HG03196 (cell line): ENCODE results near the gene TRIM17.

ENCODE experiments used
- ATAC-seq: cut with Tn5 transposase; IDR thresholded peaks from one replicate; pipeline ENCODE4 v1.9.1; 2021; ENCODE audit not compliant: unreplicated experiment

TRIM17 gene

DNA sequence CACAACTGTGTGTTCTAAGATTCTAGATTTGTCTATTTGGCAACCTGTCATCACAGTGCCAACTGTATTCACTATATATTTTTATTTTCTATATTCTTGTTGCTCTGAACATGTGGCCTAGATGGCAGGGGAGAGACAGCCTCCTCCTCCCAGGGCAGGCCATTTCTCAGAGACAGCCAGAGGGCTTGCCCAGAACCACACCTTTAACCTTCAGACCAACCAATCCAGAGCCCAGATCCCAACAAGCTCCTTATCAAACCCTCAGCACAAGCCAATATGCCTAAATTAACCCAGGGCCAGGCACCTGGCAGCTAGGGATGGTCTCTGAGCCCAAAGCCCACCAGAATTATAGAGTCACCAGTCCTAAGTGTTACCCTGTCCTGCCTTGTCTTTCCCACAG is 29.3 kb downstream of the TRIM17 start:
- ATAC-seq, result no peak

DNA sequence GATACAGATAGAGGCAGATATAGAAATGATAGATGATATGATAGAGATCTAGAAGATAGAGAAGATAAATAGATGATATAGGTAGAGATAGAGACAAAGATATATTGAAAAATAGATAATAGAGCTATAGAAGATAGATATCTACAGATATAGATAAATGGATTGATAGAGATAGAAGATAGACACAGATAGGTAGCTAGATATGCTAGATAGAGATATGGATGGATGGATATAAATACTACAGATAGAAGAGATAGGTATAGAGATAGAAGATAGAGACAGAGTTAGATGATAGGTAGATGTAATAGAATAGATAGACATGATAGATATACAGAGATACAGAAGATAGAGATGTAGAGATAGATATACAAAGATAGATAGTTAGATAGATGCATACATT is 31.4 kb downstream of the TRIM17 start:
- ATAC-seq, result no peak

DNA sequence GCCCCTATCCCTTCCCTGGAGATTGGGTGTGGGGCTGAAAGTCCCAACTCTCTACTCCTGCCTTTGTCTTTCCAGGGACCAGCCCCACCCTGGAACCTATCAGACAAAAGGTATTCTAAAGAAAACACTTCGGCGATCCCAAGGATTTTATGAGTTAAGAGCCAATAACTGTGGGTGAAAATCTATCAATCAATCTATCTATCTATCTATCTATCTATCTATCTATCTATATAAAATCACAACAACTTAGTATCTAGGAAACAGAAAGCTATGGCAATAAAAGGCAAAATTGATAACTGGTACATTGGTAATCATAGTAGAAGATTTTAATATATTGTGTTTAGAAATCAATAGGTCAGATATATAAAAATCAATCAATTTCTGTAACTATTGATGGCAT is 32.9 kb downstream of the TRIM17 start:
- no peak for ATAC-seq

DNA sequence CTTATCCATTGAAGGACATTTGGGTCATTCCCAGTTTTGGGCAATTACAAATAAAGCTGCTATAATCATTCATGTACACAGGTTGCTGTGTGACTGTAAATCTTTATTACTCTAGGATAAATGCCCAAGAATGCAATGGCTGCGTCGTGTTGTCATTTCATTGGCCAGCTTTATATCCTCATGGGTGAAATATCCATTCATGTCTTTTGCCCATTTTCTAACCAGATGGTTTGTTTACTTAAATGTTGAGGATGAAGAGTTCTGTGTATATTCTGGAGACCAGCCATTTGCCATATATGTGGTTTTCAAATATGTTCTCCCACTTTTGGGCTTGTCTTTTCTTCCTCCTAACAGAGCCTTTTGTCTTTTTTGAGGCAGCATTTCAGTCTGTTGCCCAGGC is 35.3 kb downstream of the TRIM17 start:
- no peak for ATAC-seq

DNA sequence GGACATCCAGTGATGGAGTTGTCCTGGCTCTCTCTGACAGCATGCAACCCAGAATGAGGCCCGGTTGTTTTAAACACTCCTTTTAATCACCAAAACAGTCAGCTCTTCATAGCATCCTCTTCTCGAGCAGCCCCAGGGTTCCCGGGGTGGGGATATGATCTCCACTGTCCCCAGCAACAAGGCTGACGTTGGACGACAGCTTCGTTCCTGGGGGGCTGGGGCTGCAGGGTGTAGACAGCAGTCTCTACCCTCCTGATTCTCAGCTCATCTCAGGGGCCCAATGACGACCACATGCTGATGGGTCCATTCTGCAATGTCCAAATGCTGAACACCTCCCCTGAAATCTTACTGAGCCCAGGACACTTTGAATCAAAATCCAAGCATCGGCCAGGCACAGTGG is 37.0 kb downstream of the TRIM17 start:
- no peak for ATAC-seq

DNA sequence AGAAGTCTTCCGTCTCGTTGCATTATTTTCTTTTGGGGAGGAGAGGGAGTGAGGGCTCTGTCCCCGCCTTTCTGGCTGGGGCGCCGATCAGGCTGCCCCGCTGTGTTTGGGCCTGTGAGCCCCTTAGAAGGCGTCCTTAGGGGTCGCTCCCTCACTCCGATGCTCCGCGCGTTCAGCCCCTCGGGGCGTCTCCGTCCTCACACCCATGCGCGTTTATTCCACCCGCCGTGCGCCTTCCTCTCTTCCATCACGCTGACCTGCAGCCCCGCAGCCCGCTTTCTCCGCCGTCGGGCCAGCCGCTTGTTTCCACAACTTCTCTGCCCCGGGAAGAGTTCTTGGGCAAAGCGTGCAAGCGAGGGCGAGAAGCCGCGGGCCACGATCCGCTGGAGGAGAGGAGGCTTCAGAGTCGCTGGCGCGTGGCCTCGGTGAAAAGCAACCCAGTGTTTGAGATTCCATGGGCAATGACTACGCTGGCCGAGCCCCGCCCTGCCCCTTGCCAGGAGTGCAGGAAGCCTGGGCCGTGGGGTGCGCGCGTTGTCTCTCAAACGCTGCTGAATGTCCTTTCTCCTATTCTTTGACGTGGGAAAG is 37.7 kb downstream of the TRIM17 start:
- no peak for ATAC-seq

DNA sequence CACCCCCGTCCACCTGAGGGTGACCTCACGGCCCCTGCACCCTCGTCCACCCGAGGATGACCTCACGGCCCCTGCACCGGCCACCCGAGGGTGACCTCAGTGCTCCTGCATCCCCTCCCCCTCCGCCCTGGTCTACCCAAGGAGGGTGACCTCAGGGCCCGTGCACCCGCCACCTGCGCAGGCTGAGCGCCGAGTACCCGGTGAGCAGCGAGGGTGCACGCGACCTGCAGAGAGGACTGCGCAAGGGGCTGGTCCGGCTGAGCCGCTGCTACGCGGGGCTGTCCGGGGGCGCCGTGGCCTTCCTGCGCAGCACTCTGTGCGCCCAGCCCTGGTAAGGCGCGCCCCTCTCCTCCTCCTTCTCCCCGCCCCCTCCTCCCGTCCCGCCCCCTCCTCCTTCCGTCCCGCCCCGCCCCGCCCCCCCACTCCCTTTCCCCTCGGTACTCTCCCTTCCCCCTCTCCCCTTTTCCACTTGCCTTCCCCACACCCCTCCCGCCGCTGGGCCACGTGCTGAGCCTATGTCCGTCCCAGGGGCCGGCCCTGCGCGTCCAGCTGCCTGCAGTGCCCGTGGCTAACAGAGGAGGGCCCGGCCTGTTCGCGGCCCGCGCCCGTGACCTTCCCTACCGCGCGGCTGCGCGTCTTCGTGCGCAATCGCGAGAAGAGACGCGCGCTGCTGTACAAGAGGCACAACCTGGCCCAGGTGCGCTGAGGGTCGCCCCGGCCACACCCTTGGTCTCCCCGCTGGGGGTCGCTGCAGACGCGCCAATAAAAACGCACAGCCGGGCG is 38.4 kb downstream of the TRIM17 start:
- no peak for ATAC-seq

DNA sequence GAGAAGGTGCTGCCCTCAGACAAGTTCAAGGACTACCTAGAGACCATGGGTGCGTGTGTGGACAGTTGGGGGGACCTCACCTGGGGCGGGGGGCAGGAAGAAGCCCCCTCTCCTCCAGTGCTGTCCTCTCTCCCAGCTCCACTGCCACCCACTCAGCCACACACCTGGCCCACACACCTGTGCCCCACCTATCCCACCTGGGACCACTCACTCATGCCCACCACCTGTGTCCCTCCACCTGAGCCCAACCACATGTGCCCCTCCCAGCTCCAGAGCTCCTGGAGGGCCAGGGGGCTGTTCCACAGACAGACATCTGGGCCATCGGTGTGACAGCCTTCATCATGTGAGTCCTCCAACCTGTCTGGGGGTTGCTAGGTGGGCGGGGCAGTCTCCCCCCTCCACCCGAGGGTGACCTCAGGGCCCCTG is 39.0 kb downstream of the TRIM17 start:
- ATAC-seq, result no peak

DNA sequence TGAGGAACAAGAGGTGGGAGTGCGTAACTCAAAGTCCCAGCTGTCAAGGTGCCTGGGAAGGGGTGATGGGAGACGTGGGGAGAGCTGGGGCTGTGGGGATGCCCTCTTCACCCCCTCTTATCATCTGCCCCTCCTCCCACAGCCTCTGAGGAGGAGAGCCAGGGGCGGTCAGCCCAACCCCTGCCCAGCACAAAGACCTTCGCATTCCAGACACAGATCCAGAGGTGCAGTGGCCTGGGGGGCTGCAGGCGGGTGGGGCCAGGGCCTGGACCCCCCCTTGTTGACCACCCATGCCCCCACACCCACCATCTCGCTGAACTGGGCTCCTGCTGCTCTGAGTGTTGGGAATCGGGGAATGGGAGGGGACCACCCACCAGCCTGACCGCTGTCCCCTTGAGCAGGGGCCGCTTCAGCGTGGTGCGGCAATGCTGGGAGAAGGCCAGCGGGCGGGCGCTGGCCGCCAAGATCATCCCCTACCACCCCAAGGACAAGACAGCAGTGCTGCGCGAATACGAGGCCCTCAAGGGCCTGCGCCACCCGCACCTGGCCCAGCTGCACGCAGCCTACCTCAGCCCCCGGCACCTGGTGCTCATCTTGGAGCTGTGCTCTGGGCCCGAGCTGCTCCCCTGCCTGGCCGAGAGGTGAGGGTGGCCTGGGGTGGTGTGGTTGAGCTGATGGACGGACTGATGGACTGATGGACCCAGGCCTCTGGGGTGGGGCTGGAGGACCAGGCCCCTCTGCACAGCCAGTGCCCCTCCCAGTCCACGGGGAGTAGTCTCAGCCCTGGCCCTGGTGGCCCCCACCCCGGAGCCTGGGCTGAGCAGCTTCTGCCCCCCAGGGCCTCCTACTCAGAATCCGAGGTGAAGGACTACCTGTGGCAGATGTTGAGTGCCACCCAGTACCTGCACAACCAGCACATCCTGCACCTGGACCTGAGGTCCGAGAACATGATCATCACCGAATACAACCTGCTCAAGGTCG is 39.7 kb downstream of the TRIM17 start:
- ATAC-seq, result no peak

DNA sequence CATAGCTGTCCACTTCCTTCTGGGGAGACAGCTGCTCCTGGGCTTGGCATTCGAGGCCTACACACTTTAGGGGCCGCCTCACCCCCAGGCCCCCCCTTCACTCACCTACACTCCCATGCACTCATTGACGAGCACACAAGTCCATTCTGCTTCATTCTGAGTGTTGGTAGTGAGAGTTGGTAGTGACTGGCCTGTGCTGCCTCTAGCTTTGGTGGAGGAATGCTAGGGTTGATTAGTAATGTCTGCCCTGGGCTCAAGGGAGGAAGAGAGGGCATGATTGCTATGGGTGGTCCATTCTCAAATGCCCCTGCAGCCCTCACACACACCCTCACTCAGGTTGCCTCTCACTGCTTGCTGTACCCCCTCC is 40.4 kb downstream of the TRIM17 start:
- no peak for ATAC-seq

DNA sequence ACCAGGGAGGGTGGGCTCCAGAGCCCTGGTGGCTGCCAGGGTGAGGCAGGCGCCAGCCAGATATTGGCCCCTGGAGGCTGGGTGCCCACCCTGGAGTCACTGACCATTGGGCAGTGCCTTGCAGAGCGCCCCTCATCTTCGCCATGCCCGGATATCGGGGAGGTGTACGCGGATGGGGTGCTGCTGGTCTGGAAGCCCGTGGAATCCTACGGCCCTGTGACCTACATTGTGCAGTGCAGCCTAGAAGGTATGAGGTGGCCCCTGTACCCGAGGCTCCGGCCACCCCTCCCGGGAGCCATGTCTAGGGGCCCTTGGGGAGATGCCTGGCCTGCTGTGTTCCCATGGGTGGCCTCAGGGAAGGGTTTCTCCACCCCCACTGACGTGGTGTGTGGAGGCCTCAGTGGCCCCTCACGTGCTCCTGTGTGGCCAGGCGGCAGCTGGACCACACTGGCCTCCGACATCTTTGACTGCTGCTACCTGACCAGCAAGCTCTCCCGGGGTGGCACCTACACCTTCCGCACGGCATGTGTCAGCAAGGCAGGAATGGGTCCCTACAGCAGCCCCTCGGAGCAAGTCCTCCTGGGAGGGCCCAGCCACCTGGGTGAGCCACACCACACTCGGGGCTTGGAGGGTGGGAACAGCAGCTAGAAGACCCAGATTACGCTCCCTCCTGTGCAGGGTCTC is 40.9 kb downstream of the TRIM17 start:
- no peak for ATAC-seq

DNA sequence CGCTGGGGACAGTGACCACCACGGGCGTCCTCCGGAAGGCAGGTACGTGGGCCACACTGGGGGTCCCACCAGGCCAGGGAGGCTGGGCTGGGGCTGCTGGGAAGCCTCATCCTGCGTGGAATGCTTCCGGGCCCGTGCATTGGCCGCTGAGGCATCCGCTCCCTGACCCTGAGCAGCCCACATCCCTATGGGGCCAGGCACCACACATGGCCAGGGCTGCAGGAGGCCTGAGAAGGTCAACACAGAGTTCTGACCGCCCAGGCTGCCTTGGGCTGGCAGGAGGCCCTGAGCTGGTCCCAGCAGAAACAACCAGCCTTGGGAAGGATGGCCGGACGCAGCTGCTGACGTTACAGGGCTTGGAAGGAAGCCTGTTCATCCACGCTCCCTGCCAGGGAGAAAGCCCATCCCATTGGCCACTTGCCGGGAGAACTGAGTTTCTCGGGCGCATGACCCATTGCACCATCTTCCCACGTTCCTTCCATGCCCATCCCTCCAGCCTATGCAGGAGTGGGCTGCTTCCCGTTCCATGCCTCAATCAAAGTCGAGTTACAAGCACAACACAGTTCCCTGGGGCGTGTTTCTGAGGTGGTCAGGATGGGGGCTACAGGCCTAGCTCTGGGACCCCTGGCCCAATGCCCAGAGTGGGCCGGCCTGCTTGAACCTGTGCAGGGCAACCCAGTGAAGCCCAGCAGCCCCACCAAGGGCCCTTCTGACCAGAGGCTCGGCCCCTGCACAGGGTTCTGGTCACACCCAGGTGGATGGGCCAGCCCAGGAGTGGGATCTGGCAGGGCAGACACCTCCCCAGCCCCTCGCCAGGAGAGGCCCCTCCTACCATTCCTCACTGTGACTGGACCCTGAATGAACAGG is 41.7 kb downstream of the TRIM17 start:
- no peak for ATAC-seq

DNA sequence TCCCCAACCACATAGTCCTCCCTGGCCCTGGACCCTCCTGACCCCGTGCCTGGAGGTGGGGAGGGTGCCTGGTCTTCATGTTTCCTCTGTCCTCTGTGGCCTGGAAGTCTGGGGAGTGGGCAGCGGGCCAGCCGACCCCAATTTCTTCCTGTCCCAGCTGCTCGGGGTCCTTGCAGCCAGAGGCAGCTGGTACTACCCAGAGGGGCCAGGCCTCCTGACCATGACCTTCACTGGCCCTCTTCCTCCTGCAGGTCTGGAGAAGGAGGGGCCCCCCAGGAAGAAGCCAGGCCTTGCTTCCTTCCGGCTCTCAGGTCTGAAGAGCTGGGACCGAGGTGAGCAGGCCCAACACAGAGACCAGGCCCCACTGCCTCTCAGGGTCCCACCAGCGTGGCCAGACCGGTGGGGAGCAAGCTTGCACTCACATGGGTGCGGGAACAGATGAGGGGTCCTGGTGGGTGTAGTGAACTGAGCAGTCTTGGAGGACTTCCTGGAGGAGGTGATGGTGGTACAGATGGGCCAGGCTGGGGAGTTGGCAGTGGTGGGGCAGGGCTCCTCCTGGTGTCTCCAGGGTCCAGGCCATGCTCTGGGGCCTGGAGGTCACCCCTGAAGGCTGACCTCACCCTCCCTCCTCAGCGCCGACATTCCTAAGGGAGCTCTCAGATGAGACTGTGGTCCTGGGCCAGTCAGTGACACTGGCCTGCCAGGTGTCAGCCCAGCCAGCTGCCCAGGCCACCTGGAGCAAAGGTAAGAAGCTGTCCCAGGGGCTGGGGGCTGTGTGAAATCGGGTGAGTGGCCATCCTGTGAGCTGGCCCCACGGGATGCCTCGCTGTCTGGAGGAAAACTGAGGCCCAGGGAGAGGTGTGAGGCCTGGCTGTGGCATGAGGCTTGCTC is 42.7 kb downstream of the TRIM17 start:
- ATAC-seq, result no peak

DNA sequence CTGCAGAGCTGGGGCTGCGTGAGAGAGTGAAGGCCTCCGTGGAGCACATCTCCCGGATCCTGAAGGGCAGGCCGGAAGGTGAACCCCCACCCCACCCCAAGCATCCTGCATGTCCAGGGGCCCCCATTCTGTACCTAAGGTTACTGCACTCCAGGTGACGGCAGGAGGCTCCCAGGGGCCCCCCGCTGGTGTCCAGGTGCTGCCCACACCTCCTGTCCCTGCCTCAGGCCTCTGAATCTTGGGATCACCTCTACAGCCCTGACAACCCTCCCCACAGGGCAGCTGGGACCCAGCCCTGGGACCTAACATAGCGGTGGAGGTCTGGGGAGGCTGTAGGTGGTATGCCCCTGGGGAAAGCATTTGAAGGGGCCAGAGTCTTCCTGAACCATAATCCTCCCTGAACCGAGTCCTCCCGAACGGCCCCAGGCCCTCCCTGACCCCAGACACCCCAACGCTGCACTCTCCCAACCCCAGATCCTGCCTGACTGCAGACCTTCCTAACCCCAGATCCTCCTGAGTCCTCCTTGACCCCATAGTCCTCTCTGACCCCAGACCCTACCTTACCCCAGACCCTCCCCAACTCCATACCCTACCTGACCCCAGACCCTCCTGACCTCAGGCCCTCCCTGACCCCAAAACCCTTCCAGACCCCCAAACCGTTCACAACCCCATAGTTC is 43.5 kb downstream of the TRIM17 start:
- no peak for ATAC-seq

DNA sequence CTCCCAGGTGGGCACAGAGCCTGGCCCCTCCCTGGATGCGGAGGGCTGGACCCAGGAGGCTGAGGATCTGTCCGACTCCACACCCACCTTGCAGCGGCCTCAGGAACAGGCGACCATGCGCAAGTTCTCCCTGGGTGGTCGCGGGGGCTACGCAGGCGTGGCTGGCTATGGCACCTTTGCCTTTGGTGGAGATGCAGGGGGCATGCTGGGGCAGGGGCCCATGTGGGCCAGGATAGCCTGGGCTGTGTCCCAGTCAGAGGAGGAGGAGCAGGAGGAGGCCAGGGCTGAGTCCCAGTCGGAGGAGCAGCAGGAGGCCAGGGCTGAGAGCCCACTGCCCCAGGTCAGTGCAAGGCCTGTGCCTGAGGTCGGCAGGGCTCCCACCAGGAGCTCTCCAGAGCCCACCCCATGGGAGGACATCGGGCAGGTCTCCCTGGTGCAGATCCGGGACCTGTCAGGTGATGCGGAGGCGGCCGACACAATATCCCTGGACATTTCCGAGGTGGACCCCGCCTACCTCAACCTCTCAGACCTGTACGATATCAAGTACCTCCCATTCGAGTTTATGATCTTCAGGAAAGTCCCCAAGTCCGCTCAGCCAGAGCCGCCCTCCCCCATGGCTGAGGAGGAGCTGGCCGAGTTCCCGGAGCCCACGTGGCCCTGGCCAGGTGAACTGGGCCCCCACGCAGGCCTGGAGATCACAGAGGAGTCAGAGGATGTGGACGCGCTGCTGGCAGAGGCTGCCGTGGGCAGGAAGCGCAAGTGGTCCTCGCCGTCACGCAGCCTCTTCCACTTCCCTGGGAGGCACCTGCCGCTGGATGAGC is 44.3 kb downstream of the TRIM17 start:
- ATAC-seq, result no peak

DNA sequence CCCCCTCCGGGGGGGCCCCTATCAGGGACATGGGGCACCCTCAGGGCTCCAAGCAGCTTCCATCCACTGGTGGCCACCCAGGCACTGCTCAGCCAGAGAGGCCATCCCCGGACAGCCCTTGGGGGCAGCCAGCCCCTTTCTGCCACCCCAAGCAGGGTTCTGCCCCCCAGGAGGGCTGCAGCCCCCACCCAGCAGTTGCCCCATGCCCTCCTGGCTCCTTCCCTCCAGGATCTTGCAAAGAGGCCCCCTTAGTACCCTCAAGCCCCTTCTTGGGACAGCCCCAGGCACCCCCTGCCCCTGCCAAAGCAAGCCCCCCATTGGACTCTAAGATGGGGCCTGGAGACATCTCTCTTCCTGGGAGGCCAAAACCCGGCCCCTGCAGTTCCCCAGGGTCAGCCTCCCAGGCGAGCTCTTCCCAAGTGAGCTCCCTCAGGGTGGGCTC is 44.9 kb downstream of the TRIM17 start:
- ATAC-seq, result no peak

DNA sequence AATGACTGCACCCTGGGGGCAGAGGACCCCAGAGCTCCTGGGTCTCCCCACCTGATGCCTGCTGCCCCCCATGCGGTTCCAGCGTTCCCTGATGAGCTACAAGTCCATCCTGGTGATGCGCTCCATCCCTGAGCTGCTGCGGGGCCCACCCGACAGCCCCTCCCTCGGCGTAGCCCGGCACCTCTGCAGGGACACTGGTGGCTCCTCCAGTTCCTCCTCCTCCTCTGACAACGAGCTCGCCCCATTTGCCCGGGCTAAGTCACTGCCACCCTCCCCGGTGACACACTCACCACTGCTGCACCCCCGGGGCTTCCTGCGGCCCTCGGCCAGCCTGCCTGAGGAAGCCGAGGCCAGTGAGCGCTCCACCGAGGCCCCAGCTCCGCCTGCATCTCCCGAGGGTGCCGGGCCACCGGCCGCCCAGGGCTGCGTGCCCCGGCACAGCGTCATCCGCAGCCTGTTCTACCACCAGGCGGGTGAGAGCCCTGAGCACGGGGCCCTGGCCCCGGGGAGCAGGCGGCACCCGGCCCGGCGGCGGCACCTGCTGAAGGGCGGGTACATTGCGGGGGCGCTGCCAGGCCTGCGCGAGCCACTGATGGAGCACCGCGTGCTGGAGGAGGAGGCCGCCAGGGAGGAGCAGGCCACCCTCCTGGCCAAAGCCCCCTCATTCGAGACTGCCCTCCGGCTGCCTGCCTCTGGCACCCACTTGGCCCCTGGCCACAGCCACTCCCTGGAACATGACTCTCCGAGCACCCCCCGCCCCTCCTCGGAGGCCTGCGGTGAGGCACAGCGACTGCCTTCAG is 45.5 kb downstream of the TRIM17 start:
- no peak for ATAC-seq
